K562 (cell line): ENCODE data around the gene BLOC1S4. TPM values are rescaled to one million over a fixed set of nuclear protein-coding genes. Genes with fewer than 3 reads are reported as not detected.

ENCODE experiments used
- BCOR ChIP-seq: fragments of 450-650 bp; IDR thresholded peaks from 2 replicates; pipeline ENCODE4 v1.6.1; 2016
- CBX1 ChIP-seq: sonication (generic); IDR thresholded peaks from 2 replicates; pipeline ENCODE4 v1.6.1; 2016; ENCODE audit warnings: antibody characterized with exemption, low read depth, mild to moderate bottlenecking
- CREB1 ChIP-seq, 2 experiments: sonication (generic) in 1 of 2; formaldehyde crosslinking in 1 of 2; IDR thresholded peaks; 2 replicates each; pipeline versions ENCODE4 v1.6.1 to v1.8.0; 2012 to 2022; ENCODE audit warnings: inconsistent platforms in 1 of 2, mild to moderate bottlenecking in 1 of 2, missing genetic modification reagents in 1 of 2, moderate library complexity in 1 of 2
- CTCF ChIP-seq, 3 experiments: IDR thresholded peaks in 2 of 3; conservative IDR thresholded peaks in 1 of 3; 2 replicates each; pipeline ENCODE4 v1.5.1; 2011 to 2012; ENCODE audit warnings: low read length in 3 of 3, mild to moderate bottlenecking in 3 of 3, control low read depth in 2 of 3, improper control_type of control experiment in 1 of 3, inconsistent platforms in 1 of 3, low read depth in 1 of 3, mixed read lengths in 1 of 3, moderate library complexity in 1 of 3; ENCODE audit not compliant: insufficient read depth in 2 of 3
- ELF4 ChIP-seq: fragments of 450-650 bp; formaldehyde crosslinking; IDR thresholded peaks from 2 replicates; pipeline ENCODE4 v1.4.0; 2022; ENCODE audit warnings: missing genetic modification characterization
- LCOR ChIP-seq: sonication (generic); formaldehyde crosslinking; IDR thresholded peaks from 2 replicates; pipeline ENCODE4 v1.8.0; 2022; ENCODE audit warnings: mild to moderate bottlenecking, missing genetic modification reagents
- MAZ ChIP-seq, 2 experiments: fragments of 450-650 bp in 1 of 2; sonication (generic) in 1 of 2; formaldehyde crosslinking; IDR thresholded peaks in 1 of 2; conservative IDR thresholded peaks in 1 of 2; 2 replicates each; pipeline versions ENCODE4 v1.4.0 to v1.5.0; 2020; ENCODE audit warnings: mild to moderate bottlenecking in 1 of 2, missing genetic modification reagents in 1 of 2
- MBD1 ChIP-seq: fragments of 250-450 bp; sonication (Bioruptor Pico); IDR thresholded peaks from 2 replicates; pipeline ENCODE4 v1.8.0; 2022; ENCODE audit warnings: inconsistent platforms
- MYNN ChIP-seq, 2 experiments: sonication (generic); formaldehyde crosslinking in 1 of 2; IDR thresholded peaks; 2 replicates each; pipeline versions ENCODE4 v1.5.0 to v1.6.1; 2016 to 2020; ENCODE audit warnings: antibody characterized with exemption in 1 of 2, missing genetic modification reagents in 1 of 2
- NCOA6 ChIP-seq: fragments of 450-650 bp; IDR thresholded peaks from 2 replicates; pipeline ENCODE4 v1.6.1; 2017; ENCODE audit warnings: mild to moderate bottlenecking
- POLR2A ChIP-seq: fragments of 450-650 bp; conservative IDR thresholded peaks from 2 replicates; pipeline ENCODE4 v1.6.1; 2016
- RAD21 ChIP-seq, 2 experiments: fragments of 250-450 bp in 1 of 2; fragments of 450-650 bp in 1 of 2; sonication (Bioruptor Pico) in 1 of 2; formaldehyde crosslinking in 1 of 2; IDR thresholded peaks in 1 of 2; conservative IDR thresholded peaks in 1 of 2; 2 replicates each; pipeline versions ENCODE4 v1.4.0 to v1.8.0; 2020 to 2022; ENCODE audit warnings: mild to moderate bottlenecking in 2 of 2, moderate library complexity in 1 of 2
- RCOR1 ChIP-seq, 2 experiments: IDR thresholded peaks; 2 replicates each; pipeline ENCODE4 v1.6.1; 2012; ENCODE audit warnings: low read depth in 2 of 2, low read length in 2 of 2, borderline replicate concordance in 1 of 2, improper control_type of control experiment in 1 of 2
- RNF2 ChIP-seq: sonication (generic); IDR thresholded peaks from 2 replicates; pipeline ENCODE4 v1.6.1; 2016
- TCF7 ChIP-seq: sonication (generic); IDR thresholded peaks from 2 replicates; pipeline ENCODE4 v1.6.1; 2016; ENCODE audit warnings: antibody characterized with exemption, borderline replicate concordance
- USF1 ChIP-seq: sonication (generic); formaldehyde crosslinking; IDR thresholded peaks from 2 replicates; pipeline ENCODE4 v1.9.0; 2022; ENCODE audit warnings: mild to moderate bottlenecking, missing genetic modification reagents
- ZBTB2 ChIP-seq: fragments of 450-650 bp; IDR thresholded peaks from 2 replicates; pipeline ENCODE4 v1.6.1; 2016; ENCODE audit warnings: antibody characterized with exemption
- ZFP36 ChIP-seq: fragments of 150-350 bp; IDR thresholded peaks from 2 replicates; pipeline ENCODE4 v1.6.1; 2018; ENCODE audit warnings: low read length, low read depth; ENCODE audit not compliant: partially characterized antibody
- ZNF431 ChIP-seq: sonication (generic); formaldehyde crosslinking; IDR thresholded peaks from 2 replicates; pipeline ENCODE4 v1.8.0; 2022; ENCODE audit warnings: mild to moderate bottlenecking, missing genetic modification reagents
- polyA plus RNA-seq, 8 experiments: library from polyadenylated mRNA; depleted of rRNA in 4 of 8; stranded (reverse) in 5 of 8; unstranded in 3 of 8; fragments of >200 nt; fragmentation: Nextera tagmentation in 2 of 8; fragmentation: Illumina TruSeq in 1 of 8; extraction: Ambion mirVana in 2 of 8; extraction: Trizol in 1 of 8; gene quantifications; 2 replicates each; pipeline versions ENCODE4 v1.2.1 to v1.2.3, GENCODE V29; 2011 to 2014; ENCODE audit warnings: inconsistent platforms in 1 of 8, missing spikeins in 1 of 8
- total RNA-seq, 7 experiments: library from RNA; depleted of rRNA in 6 of 7; stranded (reverse); fragments of >200 nt in 6 of 7; fragmentation: Illumina TruSeq in 2 of 7; extraction: Trizol in 2 of 7; gene quantifications; 2 replicates each; pipeline versions ENCODE4 v1.2.1 to v1.2.3, GENCODE V29; 2011 to 2021; ENCODE audit warnings: low replicate concordance in 1 of 7

The BLOC1S4 gene
- total and polyA plus RNA-seq, 9 of the 15 experiments (the other 6 are each of a cell fraction or from before 2014, with no cell fraction given), result 3.1 to 31.6 (median 11.2) TPM

GRCh38 chr4:6688879-6689505, 27.0 kb upstream of the BLOC1S4 start (continued):
- TF ChIP-seq ZBTB2 (peak; percentile 43; the same call in 1 of the 2 replicates), RNF2 (peak; percentile 56; the same call in 1 of the 2 replicates), MAZ (CRISPR knock-in tag; conservative IDR thresholded peaks at IDR 0.05 in 1 of 2, IDR thresholded peaks at IDR 0.05 in 1 of 2) (peak in 1 of 2 experiments; percentile 33; a peak in 1 of 4 replicates), TCF7 (no peak), POLR2A (peak; percentile 45; the same call in 1 of the 2 replicates), ZNF431 (CRISPR knock-in tag) (peak; percentile 58; the same call in 1 of the 2 replicates), BCOR (0 out of 2 replicates have a peak, but pooled peaks have one; percentile 27), USF1 (CRISPR knock-in tag) (peak; percentile 40; the same call in 1 of the 2 replicates), RCOR1 (IDR thresholded peaks at IDR 0.05; ENCODE audit: borderline replicate concordance in 1 of 2, low read depth in 2 of 2, low read length in 2 of 2) (peak in 1 of 2 experiments; percentile 4; a peak in 1 of 4 replicates), RAD21 (CRISPR knock-in tag; conservative IDR thresholded peaks at IDR 0.05 in 1 of 2, IDR thresholded peaks at IDR 0.05 in 1 of 2) (peak in 1 of 2 experiments; percentile 22; a peak in 1 of 4 replicates), CREB1 (IDR thresholded peaks at IDR 0.05) (no peak), CREB1 (CRISPR knock-in tag; IDR thresholded peaks at IDR 0.05) (peak; percentile 48; the same call in 1 of the 2 replicates), CBX1 (peak; percentile 67), ELF4 (CRISPR knock-in tag) (0 out of 2 replicates have a peak, but pooled peaks have one; percentile 15), NCOA6 (no peak), LCOR (CRISPR knock-in tag) (peak; percentile 71; the same call in 1 of the 2 replicates), CTCF (IDR thresholded peaks at IDR 0.05 in 2 of 3, conservative IDR thresholded peaks at IDR 0.05 in 1 of 3; ENCODE audit: insufficient read depth in 2 of 3, low read depth in 1 of 3, low read length in 3 of 3) (peak in 1 of 3 experiments; percentile 31; a peak in 2 of 6 replicates), ZFP36 (peak; percentile 8), MYNN (IDR thresholded peaks at IDR 0.05) (0 out of 2 replicates have a peak, but pooled peaks have one; percentile 47), MYNN (CRISPR knock-in tag; IDR thresholded peaks at IDR 0.05) (no peak), MBD1 (CRISPR knock-in tag) (no peak)
